Hepatocyte (in vitro differentiated cells): ENCODE results near the gene NINJ1. TPM values are rescaled to one million over a fixed set of nuclear protein-coding genes. Genes with fewer than 3 reads are reported as not detected.
A peak's percentile ranks its signal among the peaks of the same experiment; 100 is the strongest.

Experiments used
- DNase-seq: peaks from one replicate; pipeline ENCODE4 v3.0.0-alpha.2; 2016; ENCODE audit warnings: low spot score
- H2AFZ ChIP-seq: fragments of 200-600 bp; sonication (generic); 2 replicates; pipeline ENCODE4 v1.6.0; 2016; ENCODE audit warnings: antibody characterized with exemption, mild to moderate bottlenecking
- H3K27ac ChIP-seq: fragments of 200-600 bp; sonication (generic); 2 replicates; pipeline ENCODE4 v1.5.1; 2016; ENCODE audit warnings: mild to moderate bottlenecking
- H3K27me3 ChIP-seq: fragments of 200-600 bp; sonication (generic); 2 replicates; pipeline ENCODE4 v1.6.1; 2016
- H3K36me3 ChIP-seq: fragments of 200-600 bp; sonication (generic); replicated peaks from 2 replicates; pipeline ENCODE4 v1.5.1; 2016; ENCODE audit warnings: low read depth; ENCODE audit not compliant: insufficient read depth
- H3K4me1 ChIP-seq: fragments of 200-600 bp; sonication (generic); 2 replicates; pipeline ENCODE4 v1.5.1; 2016; ENCODE audit warnings: mild to moderate bottlenecking, moderate library complexity; ENCODE audit not compliant: insufficient read depth
- H3K4me2 ChIP-seq: fragments of 200-600 bp; sonication (generic); 2 replicates; pipeline ENCODE4 v1.6.0; 2016
- H3K4me3 ChIP-seq: fragments of 200-600 bp; sonication (generic); 2 replicates; pipeline ENCODE4 v1.5.1; 2016; ENCODE audit warnings: mild to moderate bottlenecking
- H3K79me2 ChIP-seq: fragments of 200-600 bp; sonication (generic); 2 replicates; pipeline ENCODE4 v1.6.0; 2017; ENCODE audit warnings: mild to moderate bottlenecking
- H3K9me2 ChIP-seq: fragments of 200-600 bp; sonication (generic); replicated peaks from 2 replicates; pipeline ENCODE4 v1.6.0; 2017; ENCODE audit warnings: mild to moderate bottlenecking; ENCODE audit not compliant: insufficient read depth
- H3K9me3 ChIP-seq: fragments of 200-600 bp; sonication (generic); 2 replicates; pipeline ENCODE4 v1.5.1; 2016; ENCODE audit warnings: low read depth, mild to moderate bottlenecking
- H4K20me1 ChIP-seq: fragments of 200-600 bp; sonication (generic); 2 replicates; pipeline ENCODE4 v1.6.0; 2016; ENCODE audit warnings: mild to moderate bottlenecking; ENCODE audit not compliant: insufficient read depth, poor library complexity, severe bottlenecking
- EZH2 ChIP-seq: fragments of 200-600 bp; sonication (generic); IDR thresholded peaks from 2 replicates; pipeline ENCODE4 v1.6.1; 2016; ENCODE audit warnings: antibody characterized with exemption, mild to moderate bottlenecking, borderline replicate concordance
- EZH2phosphoT487 ChIP-seq: fragments of 200-600 bp; sonication (generic); IDR thresholded peaks from one replicate; pipeline ENCODE4 v1.6.1; 2018; ENCODE audit warnings: antibody characterized with exemption, mild to moderate bottlenecking, low read depth, moderate library complexity; ENCODE audit not compliant: unreplicated experiment, severe bottlenecking
- WGBS: methylation state at CpG from one replicate; pipeline ENCODE4 v1.1.6; 2016; ENCODE audit warnings: low lambda C conversion rate; ENCODE audit errors: missing lambda C conversion rate; 5-methylcytosine and 5-hydroxymethylcytosine counted together
- polyA plus RNA-seq: library from polyadenylated mRNA; unstranded; fragments of >200 nt; fragmentation: Nextera tagmentation; extraction: Ambion mirVana; gene quantifications from 2 replicates; pipeline ENCODE4 v1.2.1, GENCODE V29; 2016
- total RNA-seq: library from RNA; depleted of rRNA; stranded (reverse); fragments of >200 nt; gene quantifications from 2 replicates; pipeline ENCODE4 v1.2.3, GENCODE V29; 2014
- TF ChIP-seq, protein P1 (sequence below): fragments of 200-600 bp; sonication (generic); IDR thresholded peaks from 2 replicates; pipeline ENCODE4 v1.5.1; 2016; ENCODE audit warnings: antibody characterized with exemption, mild to moderate bottlenecking; ENCODE audit not compliant: poor library complexity

Gene NINJ1, protein sequence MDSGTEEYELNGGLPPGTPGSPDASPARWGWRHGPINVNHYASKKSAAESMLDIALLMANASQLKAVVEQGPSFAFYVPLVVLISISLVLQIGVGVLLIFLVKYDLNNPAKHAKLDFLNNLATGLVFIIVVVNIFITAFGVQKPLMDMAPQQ
- total RNA-seq (55.4 and 67.9 TPM in 2 replicates), polyA plus RNA-seq (114 and 135 TPM in 2 replicates)

DNA sequence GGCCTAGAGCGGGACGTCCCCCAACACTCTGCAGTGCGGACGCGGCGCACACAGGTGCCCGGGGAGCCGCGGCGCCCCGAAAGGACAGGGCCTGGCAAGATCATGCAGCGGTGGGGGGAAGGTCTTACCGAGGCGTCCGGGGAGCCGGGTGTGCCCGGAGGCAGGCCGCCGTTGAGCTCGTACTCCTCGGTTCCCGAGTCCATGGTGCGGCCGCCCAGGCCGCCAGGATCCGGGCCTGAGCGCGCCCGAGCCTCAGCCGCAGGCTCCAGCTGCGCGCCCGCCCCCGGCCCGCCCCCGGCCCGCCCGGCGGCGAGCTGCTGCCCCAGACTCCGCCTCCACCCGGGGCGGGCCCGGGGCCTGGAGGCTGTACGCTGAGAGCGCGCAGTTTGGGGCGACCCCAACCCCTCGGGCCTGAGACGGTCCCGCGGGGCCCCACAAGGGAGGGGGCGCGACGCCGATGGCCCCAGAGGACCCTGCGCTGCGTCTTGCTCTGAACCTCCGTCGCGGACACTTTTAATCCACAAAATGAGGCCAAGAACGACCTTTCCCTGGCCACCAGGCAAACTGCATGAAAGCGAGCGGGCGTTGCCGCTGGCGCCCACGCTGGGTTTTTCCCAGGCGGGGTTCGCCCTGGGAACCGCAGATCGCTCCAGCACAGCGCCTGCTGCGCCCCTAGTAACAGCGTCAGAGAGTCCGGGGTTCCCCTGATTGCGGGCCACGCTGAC is at the start of gene NINJ1:
NINJ1 (minus strand) TSS at position 237 of the 725 bp plus-strand sequence; CDS start at position 203, 34 bp downstream.
- H3K4me1 ChIP-seq = peaks cover 28% of the 10 kb centered on the region
- H3K9me2 ChIP-seq = no peaks in the 10 kb centered on the region
- no peaks in the 10 kb centered on the region for H3K27me3 ChIP-seq
- peak within 1 kb of the TSS; percentile 76 for H3K4me3 ChIP-seq
- peak; percentile 93 for DNase-seq
- H3K36me3 ChIP-seq = no peaks in the 10 kb centered on the region
- peak within 1 kb of the TSS; percentile 94 for H3K4me2 ChIP-seq
- 2% methylated on average over 57 of the region's 78 CpGs for WGBS
- H3K79me2 ChIP-seq = peaks cover 39% of the 10 kb centered on the region
- H3K9me3 ChIP-seq = no peaks in the 10 kb centered on the region
- peaks cover 1% of the 10 kb centered on the region for H4K20me1 ChIP-seq
- TF ChIP-seq EZH2 = no peak
- no peak for TF ChIP-seq EZH2phosphoT487
- TF ChIP-seq, protein P1, sequence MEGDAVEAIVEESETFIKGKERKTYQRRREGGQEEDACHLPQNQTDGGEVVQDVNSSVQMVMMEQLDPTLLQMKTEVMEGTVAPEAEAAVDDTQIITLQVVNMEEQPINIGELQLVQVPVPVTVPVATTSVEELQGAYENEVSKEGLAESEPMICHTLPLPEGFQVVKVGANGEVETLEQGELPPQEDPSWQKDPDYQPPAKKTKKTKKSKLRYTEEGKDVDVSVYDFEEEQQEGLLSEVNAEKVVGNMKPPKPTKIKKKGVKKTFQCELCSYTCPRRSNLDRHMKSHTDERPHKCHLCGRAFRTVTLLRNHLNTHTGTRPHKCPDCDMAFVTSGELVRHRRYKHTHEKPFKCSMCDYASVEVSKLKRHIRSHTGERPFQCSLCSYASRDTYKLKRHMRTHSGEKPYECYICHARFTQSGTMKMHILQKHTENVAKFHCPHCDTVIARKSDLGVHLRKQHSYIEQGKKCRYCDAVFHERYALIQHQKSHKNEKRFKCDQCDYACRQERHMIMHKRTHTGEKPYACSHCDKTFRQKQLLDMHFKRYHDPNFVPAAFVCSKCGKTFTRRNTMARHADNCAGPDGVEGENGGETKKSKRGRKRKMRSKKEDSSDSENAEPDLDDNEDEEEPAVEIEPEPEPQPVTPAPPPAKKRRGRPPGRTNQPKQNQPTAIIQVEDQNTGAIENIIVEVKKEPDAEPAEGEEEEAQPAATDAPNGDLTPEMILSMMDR = no peak
- peak within 1 kb of the TSS; percentile 99 for H3K27ac ChIP-seq
- peak within 1 kb of the TSS; percentile 89 for H2AFZ ChIP-seq

DNA sequence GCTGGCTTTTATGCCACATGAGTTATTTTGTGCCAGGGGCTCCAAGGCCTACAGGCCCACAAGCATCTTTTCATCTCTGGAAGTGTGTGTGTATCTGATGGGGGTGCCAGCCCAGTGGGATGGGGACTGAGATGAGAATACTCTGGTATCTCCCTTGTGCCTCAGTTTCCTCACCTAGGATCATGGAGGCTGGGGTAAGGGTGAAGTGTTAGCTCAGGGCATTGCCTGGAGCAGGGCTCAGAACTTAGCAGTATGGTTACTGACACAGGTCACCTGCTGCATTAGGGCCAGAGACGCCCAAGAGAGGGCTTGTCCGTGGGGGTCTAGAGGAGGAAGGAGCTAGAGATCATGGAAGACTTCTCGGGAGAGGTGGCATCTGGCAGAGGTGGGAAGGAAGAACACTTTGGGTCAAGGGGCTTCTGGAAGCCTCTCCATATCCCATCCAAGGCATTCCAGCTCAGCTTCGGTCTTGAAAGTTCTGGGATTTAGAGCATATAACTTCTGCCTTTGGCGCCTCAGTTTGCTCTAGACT is 49.1 kb upstream of the NINJ1 start:
- WGBS = 95% methylated on average over 5 of the region's 5 CpGs
- peak overlapping the region; percentile 98 for H3K4me2 ChIP-seq
- H3K36me3 ChIP-seq = no peaks in the 10 kb centered on the region
- H3K4me3 ChIP-seq = peak overlapping the region; percentile 23
- H4K20me1 ChIP-seq = no peaks in the 10 kb centered on the region
- no peak overlapping the region for H3K27ac ChIP-seq
- H3K79me2 ChIP-seq = no peaks in the 10 kb centered on the region
- H2AFZ ChIP-seq = no peak overlapping the region
- DNase-seq = no peak
- H3K27me3 ChIP-seq = peaks cover 26% of the 10 kb centered on the region
- H3K9me3 ChIP-seq = no peaks in the 10 kb centered on the region
- TF ChIP-seq EZH2 (no peak), EZH2phosphoT487 (no peak)
- TF ChIP-seq, protein P1 = no peak
- no peaks in the 10 kb centered on the region for H3K9me2 ChIP-seq
- H3K4me1 ChIP-seq = peaks cover 5% of the 10 kb centered on the region

DNA sequence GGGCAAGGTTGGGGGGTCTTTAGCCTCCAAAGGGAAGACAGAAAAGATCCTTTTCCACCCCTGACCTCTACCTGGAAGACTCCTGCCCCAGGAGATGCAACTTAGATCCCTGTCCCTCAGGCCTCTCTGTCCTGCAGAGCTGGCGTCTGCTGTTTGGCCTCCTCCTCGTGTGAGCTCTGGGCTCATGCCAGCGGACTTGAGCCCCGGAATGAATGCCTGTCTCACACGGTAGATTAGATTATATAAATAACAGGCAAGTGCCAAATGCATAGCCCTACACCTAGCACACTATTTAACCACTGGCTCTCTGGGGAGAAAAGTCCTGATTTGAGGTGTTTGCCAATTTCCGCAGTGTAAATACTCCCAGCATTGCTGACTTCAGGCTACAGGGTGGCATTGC is 48.5 kb upstream of the NINJ1 start:
- H3K4me1 ChIP-seq = peaks cover 5% of the 10 kb centered on the region

More for the DNA sequence above, 48.5 kb upstream of the NINJ1 start:
- Histone ChIP-seq H3K9me2 (no peaks in the 10 kb centered on the region), H4K20me1 (no peaks in the 10 kb centered on the region), H3K4me3 (no peak overlapping the region), H3K79me2 (no peaks in the 10 kb centered on the region), H2AFZ (no peak overlapping the region), H3K27ac (no peak overlapping the region), H3K9me3 (no peaks in the 10 kb centered on the region), H3K36me3 (no peaks in the 10 kb centered on the region), H3K4me2 (no peak overlapping the region), H3K27me3 (peaks cover 26% of the 10 kb centered on the region)
- WGBS = 75% methylated on average over 6 of the region's 6 CpGs
- TF ChIP-seq EZH2 = no peak
- TF ChIP-seq, protein P1 = no peak
- TF ChIP-seq EZH2phosphoT487 = no peak
- DNase-seq = no peak
